ENCODE measurements around the gene CPXM2.

The CPXM2 gene

GRCh38 chr10:123835575-123835974 is 56.0 kb downstream of the CPXM2 start:
- no peak overlapping the region for H3K27ac ChIP-seq
- no peak for TF ChIP-seq ZFX (IDR thresholded peaks at IDR 0.05)
- no peak for TF ChIP-seq CTCF (conservative IDR thresholded peaks at IDR 0.05)

DNA sequence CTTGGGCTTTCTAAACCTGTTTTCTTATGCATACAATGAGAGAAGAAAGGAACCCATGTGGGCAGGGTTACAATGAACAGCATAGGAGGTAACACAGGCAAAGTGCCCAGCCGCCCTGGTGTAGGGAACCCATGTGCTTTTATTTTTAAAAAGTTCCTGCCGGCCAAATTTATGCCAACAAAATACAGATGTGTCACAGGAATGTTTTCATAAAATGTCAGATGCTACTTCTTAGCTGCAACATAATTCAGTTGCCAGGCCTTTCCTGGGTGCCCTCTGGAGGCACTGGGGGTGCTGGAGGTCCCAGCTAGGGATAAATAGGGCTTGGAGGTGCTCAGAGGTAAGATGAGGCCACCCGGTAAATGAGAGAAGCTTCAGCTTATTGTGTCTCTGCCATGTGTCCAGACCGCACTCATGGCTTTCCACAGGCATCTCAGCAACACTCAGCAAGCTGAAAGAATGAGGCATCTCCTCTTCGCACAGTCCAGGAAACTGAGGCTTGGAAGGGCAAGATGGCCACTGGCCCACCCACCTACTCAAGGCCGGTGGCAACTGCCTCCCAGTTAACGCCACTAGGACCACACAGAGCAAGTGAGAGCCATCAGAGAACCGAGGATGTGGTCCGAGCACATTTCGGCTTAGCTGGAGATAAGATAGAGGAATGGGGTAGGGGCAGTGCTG is 58.3 kb downstream of the CPXM2 start:
- no peak overlapping the region for H3K27ac ChIP-seq
- no peak for TF ChIP-seq ZFX (IDR thresholded peaks at IDR 0.05)

DNA sequence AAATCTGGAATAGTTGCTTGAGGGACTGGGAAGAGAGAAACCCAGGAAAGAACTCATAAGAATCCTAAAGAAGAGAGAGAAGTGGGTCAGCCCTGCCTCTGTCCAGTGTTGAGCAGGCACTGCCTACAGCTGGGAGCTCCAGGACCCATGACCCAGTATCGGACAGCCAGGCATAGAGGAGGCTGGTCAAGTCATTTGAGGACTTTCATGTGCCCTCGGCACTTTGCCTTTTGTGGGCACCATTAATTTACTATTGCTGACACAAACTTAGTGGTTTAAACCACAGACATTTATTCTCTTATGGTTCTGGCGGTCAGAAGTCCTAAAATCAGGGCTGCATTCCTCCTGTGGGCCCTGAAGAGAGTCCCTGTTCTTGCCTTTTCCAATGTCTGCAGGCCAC is 60.3 kb downstream of the CPXM2 start:
- no peak overlapping the region for H3K27ac ChIP-seq
- TF ChIP-seq CTCF (conservative IDR thresholded peaks at IDR 0.05) (no peak), ZFX (IDR thresholded peaks at IDR 0.05) (no peak)

DNA sequence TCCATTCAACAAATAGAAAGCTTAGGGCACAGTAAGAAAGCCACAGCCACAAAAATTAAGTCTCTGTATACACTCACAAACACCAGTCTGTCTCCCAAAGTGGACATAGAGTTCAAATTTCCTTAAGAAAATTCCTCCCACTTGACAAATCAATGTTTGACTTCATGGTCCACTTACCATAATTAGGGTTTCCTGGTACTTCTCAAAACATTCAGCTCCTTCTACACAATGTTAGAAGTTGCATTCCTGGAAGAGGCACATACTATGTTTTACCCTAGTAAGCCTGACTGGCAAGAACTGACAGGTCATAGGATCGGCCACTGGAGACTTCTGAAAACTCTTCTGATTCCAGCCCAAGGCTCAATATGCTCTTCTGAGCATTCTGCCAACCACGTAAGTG is 70.5 kb downstream of the CPXM2 start:
- H3K27ac ChIP-seq, result no peak overlapping the region
- TF ChIP-seq CTCF (conservative IDR thresholded peaks at IDR 0.05), result no peak
- TF ChIP-seq ZFX (IDR thresholded peaks at IDR 0.05), result no peak

DNA sequence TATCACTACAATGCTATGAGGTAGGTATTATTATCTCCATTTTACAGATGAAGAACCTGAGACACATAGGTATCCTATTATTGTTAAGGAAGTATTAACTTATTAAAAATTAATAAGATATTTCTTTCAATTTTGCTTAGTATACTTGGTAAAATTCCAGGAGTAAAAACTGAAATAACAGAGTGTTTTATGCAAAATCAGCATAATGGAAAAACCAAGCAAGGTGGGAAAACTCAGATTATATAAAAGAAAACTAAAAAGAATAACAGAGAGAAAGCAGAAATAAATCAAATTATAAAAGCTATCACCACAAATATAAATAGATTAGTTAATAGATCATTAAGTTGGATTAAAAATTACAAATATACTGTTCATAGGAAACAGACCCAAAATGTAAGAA is 82.0 kb downstream of the CPXM2 start:
- TF ChIP-seq CTCF (conservative IDR thresholded peaks at IDR 0.05), result no peak
- TF ChIP-seq ZFX (IDR thresholded peaks at IDR 0.05), result no peak
- H3K27ac ChIP-seq, result no peak overlapping the region

DNA sequence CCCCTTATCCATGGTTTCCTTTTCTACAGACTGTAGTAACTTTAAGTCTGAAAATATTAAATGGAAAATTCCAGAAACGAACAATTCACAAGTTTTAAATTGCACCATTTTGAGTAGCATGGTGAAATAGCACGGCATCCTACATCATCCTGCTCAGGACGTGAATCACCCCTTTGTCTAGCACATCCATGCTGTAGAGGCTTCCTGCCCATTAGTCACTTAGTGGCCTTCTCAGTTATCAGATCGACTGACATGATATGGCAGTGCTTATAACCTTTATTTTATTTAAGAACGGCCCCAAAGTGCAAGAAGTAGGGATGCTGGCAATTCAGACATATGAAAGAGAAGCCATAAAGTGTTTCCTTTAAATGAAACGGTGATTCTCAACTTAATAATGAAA is 82.7 kb downstream of the CPXM2 start:
- H3K27ac ChIP-seq, result no peak overlapping the region
- no peak for TF ChIP-seq CTCF (conservative IDR thresholded peaks at IDR 0.05)
- TF ChIP-seq ZFX (IDR thresholded peaks at IDR 0.05), result no peak

DNA sequence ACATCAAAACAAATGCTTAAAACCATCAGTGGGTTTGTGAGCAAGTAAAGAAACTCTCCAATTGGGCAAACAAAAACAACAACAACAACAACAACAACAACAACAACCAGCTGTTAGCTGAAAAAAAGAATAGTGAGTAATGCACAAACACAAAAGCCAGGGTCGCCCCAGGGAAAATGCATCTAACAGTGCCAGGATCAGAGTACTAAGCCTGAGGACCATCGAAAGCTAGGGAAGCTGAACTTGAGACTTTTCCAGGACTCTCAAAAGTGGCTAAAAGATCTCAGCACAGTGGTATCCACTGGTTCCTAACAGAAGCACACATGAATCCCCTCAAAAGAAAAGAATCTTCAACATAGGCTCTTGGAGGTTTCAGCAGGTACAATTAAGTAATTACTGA is 83.3 kb downstream of the CPXM2 start:
- no peak overlapping the region for H3K27ac ChIP-seq

More for the DNA sequence above, 83.3 kb downstream of the CPXM2 start:
- TF ChIP-seq CTCF (conservative IDR thresholded peaks at IDR 0.05) (no peak), ZFX (IDR thresholded peaks at IDR 0.05) (no peak)
